Measurements from ENCODE around the gene BRD3OS. TPM values are rescaled to one million over a fixed set of nuclear protein-coding genes. Genes with fewer than 3 reads are reported as not detected.

Gene BRD3OS
- total and polyA plus RNA-seq, 10 of the 15 experiments (the other 5 are each of a cell fraction or from before 2014, with no cell fraction given) = 2.1 to 13.7 (median 10.7) TPM

DNA sequence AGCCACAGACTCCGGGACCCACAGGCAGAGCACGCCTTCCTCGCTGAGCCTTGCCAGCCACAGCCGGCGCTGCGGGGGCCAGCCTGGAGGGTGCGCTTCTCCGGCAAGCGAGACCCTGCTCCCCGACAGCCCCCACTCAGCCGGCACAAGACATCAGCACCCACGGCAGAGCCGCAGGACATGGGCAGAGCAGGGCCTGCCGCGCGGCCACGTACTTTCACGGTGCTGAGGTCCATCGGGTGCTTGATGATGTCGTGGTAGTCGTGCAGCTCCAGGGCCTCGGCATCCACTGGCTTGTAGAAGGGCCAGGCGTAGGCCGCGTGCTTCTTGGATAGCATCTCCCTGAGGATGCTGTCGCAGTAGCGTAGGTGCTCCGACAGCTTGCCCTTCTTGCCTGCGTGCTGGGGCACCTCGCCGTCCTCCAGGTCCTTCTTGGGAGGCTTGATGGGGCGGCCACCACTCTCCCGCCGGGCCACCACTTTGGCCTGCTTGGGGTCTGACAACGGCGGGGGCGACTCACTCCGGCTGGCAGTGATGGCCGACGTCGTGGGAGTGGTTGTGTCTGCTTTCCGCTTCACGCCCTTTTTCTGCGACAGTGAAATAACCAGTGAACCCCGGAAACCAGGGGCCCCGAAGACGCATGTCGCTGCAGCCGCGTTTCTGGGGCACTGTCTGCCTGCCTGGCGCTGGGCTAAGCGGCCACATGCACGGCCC is 22.7 kb downstream of the BRD3OS start:
- H3K36me3 ChIP-seq (ENCODE audit: control insufficient read depth in 2 of 2, insufficient read depth in 2 of 2, low read length in 1 of 2) = peaks cover 0 to 27% of the 10 kb centered on the region in 2 experiments; a peak in 3 of 4 replicates
- no peaks in the 10 kb centered on the region for H4K20me1 ChIP-seq (ENCODE audit: control insufficient read depth, insufficient read depth)
- in situ Hi-C loops (cut with MboI) = no loop called here
- no peak overlapping the region for H2AFZ ChIP-seq (ENCODE audit: control insufficient read depth, low read depth, low read length)
- no peak for TF ChIP-seq NFYA (IDR thresholded peaks at IDR 0.05; ENCODE audit: borderline replicate concordance, low read depth, low read length)
- no peak for TF ChIP-seq SMAD1 (IDR thresholded peaks at IDR 0.05; ENCODE audit: low read depth, partially characterized antibody)
- no peak for TF ChIP-seq HDAC6 (IDR thresholded peaks at IDR 0.05; ENCODE audit: unreplicated experiment)
- no peak for TF ChIP-seq SUPT20H (IDR thresholded peaks at IDR 0.05; ENCODE audit: borderline replicate concordance, control insufficient read depth, low read depth, low read length)
- TF ChIP-seq RAD21 (IDR thresholded peaks at IDR 0.05; ENCODE audit: insufficient read depth, low read depth, low read length) = no peak
- TF ChIP-seq ZNF622 (IDR thresholded peaks at IDR 0.05) = no peak
- no peak for TF ChIP-seq MEF2A (IDR thresholded peaks at IDR 0.05; ENCODE audit: insufficient read depth, low read depth, low read length)
- TF ChIP-seq GABPA (IDR thresholded peaks at IDR 0.05; ENCODE audit: low read depth) = no peak
- no peak for TF ChIP-seq ZNF207 (IDR thresholded peaks at IDR 0.05; ENCODE audit: borderline replicate concordance)
- no peak for TF ChIP-seq ZNF217 (IDR thresholded peaks at IDR 0.05)
- no peak for TF ChIP-seq KAT2A (conservative IDR thresholded peaks at IDR 0.05; ENCODE audit: control insufficient read depth, low read depth, low read length)
- TF ChIP-seq LARP7 (IDR thresholded peaks at IDR 0.05) = no peak
- TF ChIP-seq TCF3 (IDR thresholded peaks at IDR 0.05; ENCODE audit: borderline replicate concordance, insufficient read depth, low read depth, low read length) = no peak
- no peak for TF ChIP-seq MTA2 (IDR thresholded peaks at IDR 0.05; ENCODE audit: low read depth)
- no peak for TF ChIP-seq RBBP5 (conservative IDR thresholded peaks at IDR 0.05)
- no peak for TF ChIP-seq YBX1 (IDR thresholded peaks at IDR 0.05)
- TF ChIP-seq POLR2AphosphoS5 (IDR thresholded peaks at IDR 0.05; ENCODE audit: low read length) = no peak
- TF ChIP-seq, protein P1, sequence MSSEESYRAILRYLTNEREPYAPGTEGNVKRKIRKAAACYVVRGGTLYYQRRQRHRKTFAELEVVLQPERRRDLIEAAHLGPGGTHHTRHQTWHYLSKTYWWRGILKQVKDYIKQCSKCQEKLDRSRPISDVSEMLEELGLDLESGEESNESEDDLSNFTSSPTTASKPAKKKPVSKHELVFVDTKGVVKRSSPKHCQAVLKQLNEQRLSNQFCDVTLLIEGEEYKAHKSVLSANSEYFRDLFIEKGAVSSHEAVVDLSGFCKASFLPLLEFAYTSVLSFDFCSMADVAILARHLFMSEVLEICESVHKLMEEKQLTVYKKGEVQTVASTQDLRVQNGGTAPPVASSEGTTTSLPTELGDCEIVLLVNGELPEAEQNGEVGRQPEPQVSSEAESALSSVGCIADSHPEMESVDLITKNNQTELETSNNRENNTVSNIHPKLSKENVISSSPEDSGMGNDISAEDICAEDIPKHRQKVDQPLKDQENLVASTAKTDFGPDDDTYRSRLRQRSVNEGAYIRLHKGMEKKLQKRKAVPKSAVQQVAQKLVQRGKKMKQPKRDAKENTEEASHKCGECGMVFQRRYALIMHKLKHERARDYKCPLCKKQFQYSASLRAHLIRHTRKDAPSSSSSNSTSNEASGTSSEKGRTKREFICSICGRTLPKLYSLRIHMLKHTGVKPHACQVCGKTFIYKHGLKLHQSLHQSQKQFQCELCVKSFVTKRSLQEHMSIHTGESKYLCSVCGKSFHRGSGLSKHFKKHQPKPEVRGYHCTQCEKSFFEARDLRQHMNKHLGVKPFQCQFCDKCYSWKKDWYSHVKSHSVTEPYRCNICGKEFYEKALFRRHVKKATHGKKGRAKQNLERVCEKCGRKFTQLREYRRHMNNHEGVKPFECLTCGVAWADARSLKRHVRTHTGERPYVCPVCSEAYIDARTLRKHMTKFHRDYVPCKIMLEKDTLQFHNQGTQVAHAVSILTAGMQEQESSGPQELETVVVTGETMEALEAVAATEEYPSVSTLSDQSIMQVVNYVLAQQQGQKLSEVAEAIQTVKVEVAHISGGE (CRISPR knock-in tag; IDR thresholded peaks at IDR 0.05) = no peak
- no peak for TF ChIP-seq CHD4 (IDR thresholded peaks at IDR 0.05)
- TF ChIP-seq CTCF (IDR thresholded peaks at IDR 0.05 in 2 of 3, conservative IDR thresholded peaks at IDR 0.05 in 1 of 3; ENCODE audit: control insufficient read depth in 2 of 3, extremely low read depth in 1 of 3, insufficient read depth in 1 of 3, low read depth in 3 of 3, low read length in 3 of 3) = no peak
- no peak overlapping the region for H3K9ac ChIP-seq (ENCODE audit: control insufficient read depth, insufficient read depth, low read length)
- ChIA-PET SMC1A (ENCODE audit: uncharacterized antibody, unreplicated experiment) (no interaction called here), CTCF (no interaction called here), RAD21 (ENCODE audit: unreplicated experiment) (no interaction called here), POLR2A (no interaction called here)
- no peak overlapping the region for H3K27ac ChIP-seq (ENCODE audit: control insufficient read depth, insufficient read depth)
- no TSS peak for BruUV-seq (replicated peaks)
- H3K9me3 ChIP-seq (replicated peaks; ENCODE audit: control insufficient read depth, insufficient read depth, low read length) = no peaks in the 10 kb centered on the region
- DNase-seq (ENCODE audit: low read depth, low spot score) = no peak
- no peak overlapping the region for H3K4me2 ChIP-seq (ENCODE audit: control insufficient read depth, insufficient read depth)
- no peak overlapping the region for H3K4me3 ChIP-seq
- H3K4me1 ChIP-seq (ENCODE audit: control insufficient read depth, insufficient read depth, low read length) = no peaks in the 10 kb centered on the region
- FAIRE-seq = no peak
- intact Hi-C loops (cut with micrococcal nuclease; ENCODE audit: unreplicated experiment) = no loop called here
- no peaks in the 10 kb centered on the region for H3K79me2 ChIP-seq (ENCODE audit: control insufficient read depth, insufficient read depth, low read length)
- ATAC-seq = no peak
- no peaks in the 10 kb centered on the region for H3K27me3 ChIP-seq (replicated peaks in 1 of 2; ENCODE audit: control insufficient read depth in 2 of 2, insufficient read depth in 2 of 2, low read length in 1 of 2)
- WGBS (ENCODE audit: insufficient coverage, insufficient replicate concordance, low lambda C conversion rate, missing lambda C conversion rate) = 97% methylated on average over 49 of the region's 53 CpGs

Measured in GM12878 (cell line).